Measurements from ENCODE around the gene OR3A3.

DNA sequence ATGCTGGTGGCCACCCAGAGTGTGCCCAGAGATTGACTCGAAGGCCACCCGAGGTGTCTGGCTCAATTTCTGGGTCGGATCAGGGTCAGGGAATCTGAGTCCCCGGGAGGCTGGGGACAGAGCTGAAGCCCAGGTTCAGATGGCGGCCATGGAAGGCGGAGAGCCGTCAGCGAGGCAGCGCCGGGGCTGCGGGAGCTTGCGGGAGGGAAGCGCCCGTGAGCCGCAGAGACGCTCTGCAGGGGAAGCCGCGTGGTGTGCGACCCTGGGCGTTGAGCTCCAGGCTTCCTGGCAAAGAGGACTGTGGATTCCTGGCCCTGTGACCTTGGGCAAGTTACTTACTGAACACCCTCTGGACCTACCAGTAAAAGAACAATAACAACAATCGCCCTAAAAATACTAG lies 61.0 kb downstream of the OR3A3 start:
- TF ChIP-seq POLR2A (IDR thresholded peaks at IDR 0.05) (no peak), EP300 (IDR thresholded peaks at IDR 0.05) (no peak)
- TF ChIP-seq, protein P1, sequence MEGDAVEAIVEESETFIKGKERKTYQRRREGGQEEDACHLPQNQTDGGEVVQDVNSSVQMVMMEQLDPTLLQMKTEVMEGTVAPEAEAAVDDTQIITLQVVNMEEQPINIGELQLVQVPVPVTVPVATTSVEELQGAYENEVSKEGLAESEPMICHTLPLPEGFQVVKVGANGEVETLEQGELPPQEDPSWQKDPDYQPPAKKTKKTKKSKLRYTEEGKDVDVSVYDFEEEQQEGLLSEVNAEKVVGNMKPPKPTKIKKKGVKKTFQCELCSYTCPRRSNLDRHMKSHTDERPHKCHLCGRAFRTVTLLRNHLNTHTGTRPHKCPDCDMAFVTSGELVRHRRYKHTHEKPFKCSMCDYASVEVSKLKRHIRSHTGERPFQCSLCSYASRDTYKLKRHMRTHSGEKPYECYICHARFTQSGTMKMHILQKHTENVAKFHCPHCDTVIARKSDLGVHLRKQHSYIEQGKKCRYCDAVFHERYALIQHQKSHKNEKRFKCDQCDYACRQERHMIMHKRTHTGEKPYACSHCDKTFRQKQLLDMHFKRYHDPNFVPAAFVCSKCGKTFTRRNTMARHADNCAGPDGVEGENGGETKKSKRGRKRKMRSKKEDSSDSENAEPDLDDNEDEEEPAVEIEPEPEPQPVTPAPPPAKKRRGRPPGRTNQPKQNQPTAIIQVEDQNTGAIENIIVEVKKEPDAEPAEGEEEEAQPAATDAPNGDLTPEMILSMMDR (IDR thresholded peaks at IDR 0.05), result no peak
